22Rv1 (cell line): ENCODE measurements around the gene COL4A1.

Experiments used
- H3K27ac ChIP-seq: fragments of 450-650 bp; 2 replicates; pipeline ENCODE4 v1.5.1; 2017
- CTCF ChIP-seq: fragments of 450-650 bp; IDR thresholded peaks from 2 replicates; pipeline ENCODE4 v1.5.1; 2017; ENCODE audit warnings: mild to moderate bottlenecking
- ZFX ChIP-seq: fragments of 450-650 bp; IDR thresholded peaks from 2 replicates; pipeline ENCODE4 v1.6.1; 2017; ENCODE audit warnings: antibody characterized with exemption, borderline replicate concordance

The COL4A1 gene

GRCh38 chr13:110218581-110219201 is 88.3 kb downstream of the COL4A1 start:
- no peak overlapping the region for H3K27ac ChIP-seq
- no peak for TF ChIP-seq CTCF
- TF ChIP-seq ZFX, result no peak

- TF ChIP-seq ZFX, result no peak
- TF ChIP-seq CTCF, result no peak
- no peak overlapping the region for H3K27ac ChIP-seq
Observed at GRCh38 chr13:110217811-110218210, 89.1 kb downstream of the COL4A1 start.

GRCh38 chr13:110217085-110217484 is 89.9 kb downstream of the COL4A1 start:
- TF ChIP-seq ZFX (no peak), CTCF (no peak)
- no peak overlapping the region for H3K27ac ChIP-seq

GRCh38 chr13:110216398-110217041 is 90.4 kb downstream of the COL4A1 start:
- no peak overlapping the region for H3K27ac ChIP-seq

GRCh38 chr13:110216006-110216397 is 91.0 kb downstream of the COL4A1 start:
- no peak overlapping the region for H3K27ac ChIP-seq
- TF ChIP-seq CTCF, result no peak
- no peak for TF ChIP-seq ZFX

More at GRCh38 chr13:110216398-110217041, 90.4 kb downstream of the COL4A1 start:
- TF ChIP-seq ZFX, result no peak
- TF ChIP-seq CTCF, result no peak

- H3K27ac ChIP-seq, result no peak overlapping the region
- TF ChIP-seq ZFX, result no peak
- TF ChIP-seq CTCF, result no peak
Observed at GRCh38 chr13:110215606-110216005, 91.4 kb downstream of the COL4A1 start.

GRCh38 chr13:110214637-110215036 is 92.3 kb downstream of the COL4A1 start:
- no peak overlapping the region for H3K27ac ChIP-seq
- TF ChIP-seq ZFX (no peak), CTCF (no peak)
